Measurements from ENCODE around the gene SPATA1. TPM values are rescaled to one million over a fixed set of nuclear protein-coding genes. Genes with fewer than 3 reads are reported as not detected.
A peak's percentile ranks its signal among the peaks of the same experiment; 100 is the strongest.

Gene SPATA1
- total and polyA plus RNA-seq, 2 of the 13 experiments (the other 11 are each of a cell fraction or from before 2014, with no cell fraction given) = 0.70 to 1.4 TPM

DNA sequence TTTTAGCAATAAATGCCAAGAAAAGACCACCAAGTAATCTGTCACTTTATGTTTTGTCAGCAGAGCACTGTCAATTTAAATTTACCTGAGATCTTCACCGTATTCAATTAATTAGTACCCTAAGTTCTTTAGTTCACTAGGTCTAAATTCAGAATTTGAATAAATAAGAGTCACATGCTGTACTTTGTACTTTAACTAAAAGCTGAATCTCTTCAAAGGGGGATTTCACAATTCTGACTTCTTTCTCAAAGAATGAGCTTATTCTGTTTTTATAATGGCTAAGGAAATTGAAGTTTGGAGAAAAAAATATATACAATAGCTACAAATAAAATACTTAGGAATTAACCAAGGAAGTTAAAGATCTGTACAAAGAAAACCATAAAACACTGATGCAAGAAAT, 2.3 kb downstream of the SPATA1 start:
- intact Hi-C loops (cut with micrococcal nuclease; ENCODE audit: unreplicated experiment) (loop anchor here (5.0 kb wide), 1 partner anchor 34 kb away; no protein-coding TSS in a partner anchor), in situ Hi-C loops (cut with HindIII; ENCODE audit: extremely low pct_ligation_motif_present, low pct_unique_long_range_greater_than_20kb) (loop anchor here (5.0 kb wide), 1 partner anchor 64 kb away; the partner anchor contains the start of gene CTBS)
- ATAC-seq (no peak), DNase-seq (ENCODE audit: low spot score) (peak; percentile 18), FAIRE-seq (no peak)
- no peak overlapping the region for H3K9ac ChIP-seq (ENCODE audit: insufficient read depth, low read depth, low read length)
- POLR2A ChIA-PET = interaction anchor here (1.2 to 1.8 kb wide), 2 partner anchors 29 to 65 kb away, joined by 3 to 14 read pairs; partner anchors contain the start of gene CTBS
- peaks cover 0 to 2% of the 10 kb centered on the region in 2 experiments; a peak in 1 of 5 replicates for H3K36me3 ChIP-seq (replicated peaks in 1 of 2; ENCODE audit: control insufficient read depth in 1 of 2, insufficient read depth in 2 of 2, low read length in 2 of 2)
- peak overlapping the region; percentile 11 for H3K27ac ChIP-seq (ENCODE audit: extremely low read length, insufficient read depth, low read length)
- CTCF ChIA-PET (ENCODE audit: low intra/inter-chr PET ratio, low total read pairs) = no interaction called here
- no TSS peak for BruUV-seq (replicated peaks)
- H3K4me3 ChIP-seq (replicated peaks in 1 of 3; ENCODE audit: insufficient read depth in 1 of 3, low read depth in 2 of 3, low read length in 3 of 3) = no peak overlapping the region
- H3K9me3 ChIP-seq (ENCODE audit: low read length) = no peaks in the 10 kb centered on the region
- no peaks in the 10 kb centered on the region for H3K27me3 ChIP-seq (ENCODE audit: control insufficient read depth in 1 of 2, insufficient read depth in 2 of 2, low read length in 2 of 2)
- H3K4me1 ChIP-seq (ENCODE audit: insufficient read depth, low read length) = peaks cover 31% of the 10 kb centered on the region
- peaks cover 25% of the 10 kb centered on the region for H3K79me2 ChIP-seq (ENCODE audit: insufficient read depth, low read length)
- H2AFZ ChIP-seq (ENCODE audit: low read length) = no peak overlapping the region
- 48% methylated on average over 1 of the region's 1 CpG for WGBS (ENCODE audit: low lambda C conversion rate)
- TF ChIP-seq SOX5 (CRISPR knock-in tag; IDR thresholded peaks at IDR 0.05; ENCODE audit: borderline replicate concordance) (peak; percentile 30; the same call in 1 of the 2 replicates), ZNF776 (CRISPR knock-in tag; IDR thresholded peaks at IDR 0.05) (no peak), SMARCC2 (IDR thresholded peaks at IDR 0.05) (no peak), SOX13 (IDR thresholded peaks at IDR 0.05) (no peak), SOX13 (CRISPR knock-in tag; conservative IDR thresholded peaks at IDR 0.05 in 1 of 2, IDR thresholded peaks at IDR 0.05 in 1 of 2) (peak in 1 of 2 experiments; percentile 28; a peak in 1 of 4 replicates), ZGPAT (CRISPR knock-in tag; IDR thresholded peaks at IDR 0.05) (0 out of 2 replicates have a peak, but pooled peaks have one; percentile 29), HNF4A (CRISPR knock-in tag; IDR thresholded peaks at IDR 0.05) (peak; percentile 26; the same call in 1 of the 2 replicates), MED8 (CRISPR knock-in tag; IDR thresholded peaks at IDR 0.05; ENCODE audit: insufficient replicate concordance) (no peak), NCOA2 (CRISPR knock-in tag; IDR thresholded peaks at IDR 0.05) (0 out of 2 replicates have a peak, but pooled peaks have one; percentile 17), THRA (CRISPR knock-in tag; IDR thresholded peaks at IDR 0.05; ENCODE audit: borderline replicate concordance) (no peak), CEBPG (CRISPR knock-in tag; IDR thresholded peaks at IDR 0.05) (peak; percentile 39; the same call in 1 of the 2 replicates), ARID5B (CRISPR knock-in tag; IDR thresholded peaks at IDR 0.05) (peak; percentile 64), CEBPB (IDR thresholded peaks at IDR 0.05; ENCODE audit: borderline replicate concordance, low read depth, low read length) (peak; percentile 33; the same call in 1 of the 2 replicates), KAT8 (CRISPR knock-in tag; IDR thresholded peaks at IDR 0.05) (peak; percentile 24; the same call in 1 of the 2 replicates), GATAD2A (CRISPR knock-in tag; IDR thresholded peaks at IDR 0.05) (0 out of 2 replicates have a peak, but pooled peaks have one; percentile 30), NCOR1 (IDR thresholded peaks at IDR 0.05; ENCODE audit: borderline replicate concordance, low read length) (peak; percentile 51; the same call in 1 of the 2 replicates)
- H4K20me1 ChIP-seq (ENCODE audit: insufficient read depth, low read length) = peaks cover 16% of the 10 kb centered on the region
- no peak overlapping the region for H3K4me2 ChIP-seq (ENCODE audit: low read depth, low read length)
